GM18867 (cell line): ENCODE data around the gene LYZ.
A peak's percentile ranks its signal among the peaks of the same experiment; 100 is the strongest.
"Not testable (repeated sequence)": the region's sequence is repeated elsewhere in the genome, so short reads cannot be mapped to it uniquely, and the experiment has no call there.

ENCODE experiments used
- ATAC-seq: cut with Tn5 transposase; IDR thresholded peaks from one replicate; pipeline ENCODE4 v1.9.1; 2021; ENCODE audit warnings: mild to moderate bottlenecking, moderate library complexity; ENCODE audit not compliant: unreplicated experiment

The LYZ gene

DNA sequence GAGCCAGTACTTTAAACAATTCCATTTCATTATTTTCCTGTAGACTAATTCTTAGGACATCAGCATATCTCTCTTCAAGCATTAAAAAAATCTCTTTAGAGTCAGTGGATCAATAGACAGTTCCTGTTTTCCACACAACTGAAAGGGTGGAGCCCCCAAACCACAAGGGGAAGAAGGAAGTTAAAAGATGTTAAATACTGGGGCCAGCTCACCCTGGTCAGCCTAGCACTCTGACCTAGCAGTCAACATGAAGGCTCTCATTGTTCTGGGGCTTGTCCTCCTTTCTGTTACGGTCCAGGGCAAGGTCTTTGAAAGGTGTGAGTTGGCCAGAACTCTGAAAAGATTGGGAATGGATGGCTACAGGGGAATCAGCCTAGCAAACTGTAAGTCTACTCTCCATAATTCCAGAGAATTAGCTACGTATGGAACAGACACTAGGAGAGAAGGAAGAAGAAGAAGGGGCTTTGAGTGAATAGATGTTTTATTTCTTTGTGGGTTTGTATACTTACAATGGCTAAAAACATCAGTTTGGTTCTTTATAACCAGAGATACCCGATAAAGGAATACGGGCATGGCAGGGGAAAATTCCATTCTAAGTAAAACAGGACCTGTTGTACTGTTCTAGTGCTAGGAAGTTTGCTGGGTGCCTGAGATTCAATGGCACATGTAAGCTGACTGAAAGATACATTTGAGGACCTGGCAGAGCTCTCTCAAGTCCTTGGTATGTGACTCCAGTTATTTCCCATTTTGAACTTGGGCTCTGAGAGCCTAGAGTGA, at the start of gene LYZ:
Gene LYZ (plus strand): TSS at position 220 of the 777 bp plus-strand sequence. CDS start 28 bp downstream, at position 248.
- ATAC-seq, result no peak

DNA sequence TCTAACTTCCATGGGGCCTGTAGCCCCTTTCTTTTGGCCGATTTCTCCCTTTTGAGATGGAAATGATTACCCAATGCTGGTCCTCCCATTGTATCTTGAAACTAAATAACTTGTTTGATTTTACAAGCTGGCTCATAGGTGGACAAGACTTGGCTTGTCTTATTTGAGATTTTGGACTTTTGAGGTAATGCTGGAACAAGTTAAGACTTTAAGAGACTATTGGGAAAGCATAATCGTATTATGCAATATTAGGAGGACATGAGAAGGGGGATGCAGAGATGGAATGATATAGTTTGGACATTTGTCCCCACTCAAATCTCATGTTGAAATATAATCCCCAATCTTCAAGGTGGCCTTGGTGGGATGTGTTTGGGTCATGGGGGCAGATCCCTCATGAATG, 49.2 kb upstream of the LYZ start:
- no peak for ATAC-seq

DNA sequence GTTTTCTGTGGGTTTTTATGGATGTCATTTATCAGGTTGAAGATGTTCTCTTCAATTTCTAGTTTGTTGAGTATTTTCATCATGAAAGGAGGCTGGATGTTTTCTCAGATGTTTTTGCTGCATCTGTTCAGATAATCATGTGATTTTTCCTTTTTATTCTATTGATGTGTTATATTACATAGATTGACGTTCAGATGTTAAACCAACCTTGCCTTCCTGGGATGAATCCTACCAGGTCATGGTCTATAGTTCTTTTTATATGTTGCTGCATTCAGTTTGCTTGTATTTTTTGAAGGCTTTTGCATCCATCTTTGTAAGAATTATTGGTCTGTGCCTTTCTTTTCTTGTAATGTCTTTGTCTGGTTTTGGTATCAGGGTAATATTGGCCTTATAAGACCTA, 43.9 kb upstream of the LYZ start:
- ATAC-seq, result no peak

DNA sequence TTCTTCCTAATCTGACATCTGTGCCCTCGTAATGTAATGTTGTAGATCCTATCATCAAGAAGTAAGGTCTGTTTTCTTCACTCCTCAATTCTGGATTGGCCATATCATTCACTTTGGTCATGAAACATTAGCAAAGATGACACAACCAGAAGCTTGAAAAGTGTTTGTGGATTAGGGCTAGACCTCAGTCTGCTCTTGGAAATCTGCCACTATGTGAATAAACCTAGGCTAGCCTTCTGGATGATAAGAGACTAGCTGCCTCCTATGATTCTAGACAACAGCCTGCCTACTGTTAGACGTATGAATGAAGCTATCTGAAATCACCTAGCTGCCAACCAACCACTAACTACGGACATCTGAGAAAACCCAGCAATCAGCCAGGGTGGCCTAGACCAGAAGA, 38.7 kb upstream of the LYZ start:
- ATAC-seq, result no peak

DNA sequence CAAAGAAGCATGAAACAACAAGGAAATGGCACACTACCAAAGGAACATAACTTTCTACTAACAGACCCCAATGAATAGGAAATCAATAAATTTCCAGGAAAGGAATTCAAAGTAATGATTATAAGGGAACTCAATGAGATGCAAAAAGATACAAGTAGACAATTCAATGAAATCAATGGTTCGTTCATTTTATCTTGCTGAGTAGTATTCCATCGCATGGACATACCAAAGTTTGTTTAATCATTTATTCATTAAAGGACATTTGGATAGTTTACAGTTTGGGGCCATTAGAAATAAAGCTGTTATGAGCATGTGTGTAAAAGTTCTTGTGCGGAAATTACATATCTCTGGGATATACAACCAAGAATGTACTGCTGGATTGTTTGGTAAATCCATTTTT, 35.0 kb upstream of the LYZ start:
- no peak for ATAC-seq

DNA sequence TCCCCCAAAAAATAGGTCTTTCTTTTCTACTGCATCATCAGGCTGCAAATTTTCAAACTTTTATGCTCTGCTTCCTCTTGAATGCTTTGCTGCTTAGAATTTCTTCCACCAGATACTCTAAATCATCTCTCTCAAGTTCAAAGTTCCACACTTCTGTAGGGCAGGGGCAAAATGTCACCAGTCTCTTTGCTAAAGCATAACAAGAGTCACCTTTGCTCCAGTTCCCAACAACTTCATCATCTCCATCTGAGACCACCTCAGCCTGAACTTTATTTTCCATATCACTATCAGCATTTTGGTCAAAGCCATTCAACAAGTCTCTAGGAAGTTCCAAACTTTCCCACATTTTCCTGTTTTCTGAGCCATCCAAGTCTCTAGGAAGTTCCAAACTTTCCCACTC, 31.4 kb upstream of the LYZ start:
- not testable (repeated sequence) for ATAC-seq

DNA sequence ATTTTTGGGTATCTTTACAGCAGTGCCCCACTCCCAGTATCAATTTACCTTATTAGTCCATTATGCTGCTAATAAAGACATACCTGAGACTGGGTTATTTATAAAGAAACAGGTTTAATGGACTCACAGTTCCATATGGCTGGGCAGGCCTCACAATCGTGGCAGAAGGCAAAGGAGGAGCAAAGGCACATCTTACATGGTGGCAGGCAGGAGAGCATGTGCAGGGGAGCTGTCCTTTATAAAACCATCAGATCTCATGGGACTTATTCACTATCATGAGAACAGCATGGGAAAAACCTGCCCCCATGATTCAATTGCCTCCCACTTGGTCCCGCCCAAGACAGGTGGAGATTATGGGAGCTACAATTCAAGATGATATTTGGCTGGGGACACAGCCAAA, 30.9 kb upstream of the LYZ start:
- ATAC-seq, result not testable (repeated sequence)

DNA sequence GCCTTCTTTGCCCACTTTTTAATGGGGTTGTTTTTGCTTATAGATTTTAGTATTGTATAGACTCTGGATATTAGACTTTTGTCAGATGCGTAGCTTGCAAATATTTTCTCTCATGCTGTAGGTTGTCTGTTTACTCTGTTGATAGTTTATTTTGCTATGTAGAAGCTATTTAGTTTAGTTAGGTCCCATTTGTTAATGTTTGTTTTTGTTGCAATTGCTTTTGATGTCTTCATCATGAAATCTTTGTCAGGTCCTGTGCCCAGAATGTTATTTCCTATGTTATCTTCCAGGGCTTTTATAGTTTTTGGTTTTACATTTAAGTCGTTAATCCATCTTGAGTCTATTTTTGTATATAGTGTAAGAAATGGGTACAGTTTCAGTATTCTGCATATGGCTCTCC, 30.0 kb upstream of the LYZ start:
- ATAC-seq, result no peak

DNA sequence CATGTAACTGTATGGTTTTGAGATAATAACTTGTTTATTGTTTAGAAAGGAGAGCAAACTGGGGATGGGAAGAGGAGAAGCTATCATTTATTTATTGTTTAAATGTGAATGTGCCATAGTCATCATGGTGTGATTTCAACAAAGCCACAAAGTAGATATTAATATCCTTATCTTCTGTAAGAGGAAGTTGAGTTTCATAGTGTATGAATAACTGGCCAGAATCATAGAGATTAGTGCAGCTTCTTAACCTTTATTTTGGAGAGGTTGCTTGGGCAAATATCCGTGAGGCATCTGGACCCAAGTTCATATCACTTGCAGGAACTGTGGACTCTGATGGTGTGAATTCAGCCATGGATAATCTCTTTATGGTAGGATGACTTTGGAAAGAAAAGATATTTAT, 26.8 kb upstream of the LYZ start:
- ATAC-seq, result no peak

DNA sequence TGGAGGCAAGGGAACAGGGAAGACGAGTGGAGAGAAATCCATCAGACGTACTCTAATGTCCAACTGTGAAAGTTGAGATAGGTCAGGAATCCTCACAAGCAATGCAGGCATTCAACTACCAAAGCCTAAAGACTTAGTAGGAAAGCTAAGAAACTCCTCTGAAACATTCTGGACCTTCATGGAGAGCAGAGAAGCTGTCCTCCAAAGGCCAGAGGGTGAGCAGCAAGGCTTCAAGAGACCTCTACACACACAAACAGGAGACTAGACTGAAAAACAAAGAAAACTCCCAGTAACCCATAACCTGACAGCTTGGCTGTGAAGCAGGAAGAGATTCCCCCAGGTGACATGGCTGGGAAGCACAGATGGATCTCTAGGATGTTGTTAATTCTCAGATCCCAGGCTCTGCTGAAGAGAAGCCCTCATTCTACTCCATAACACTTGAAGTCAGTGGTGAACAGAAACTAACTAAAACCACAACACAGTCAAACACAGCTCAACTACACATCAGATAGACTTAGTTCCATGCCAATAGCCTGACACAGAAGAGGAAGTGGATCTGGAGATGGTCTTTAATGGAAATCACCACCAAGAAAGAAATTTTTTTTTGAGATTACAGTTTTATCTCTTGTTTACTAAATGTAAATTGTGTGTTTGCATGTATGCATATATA, 23.2 kb upstream of the LYZ start:
- peak; percentile 81 for ATAC-seq

DNA sequence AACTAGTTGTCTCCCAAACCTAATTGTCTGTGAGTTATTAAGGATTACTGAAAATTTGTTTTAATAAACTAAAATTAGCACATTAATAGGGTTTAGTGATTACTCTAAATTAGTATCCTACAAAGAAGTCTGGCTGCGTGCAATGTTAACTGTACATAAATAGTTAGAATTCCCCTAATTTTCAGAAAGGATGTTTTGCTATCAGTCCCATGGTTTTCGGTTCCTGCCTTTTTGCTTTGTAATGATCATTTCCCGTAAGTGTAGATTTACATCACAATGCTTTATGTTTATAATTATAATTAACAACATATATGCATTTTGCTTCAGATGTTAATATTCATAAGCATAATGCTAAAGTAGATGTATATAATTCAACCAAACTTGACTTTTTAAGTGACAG, 19.8 kb upstream of the LYZ start:
- no peak for ATAC-seq

DNA sequence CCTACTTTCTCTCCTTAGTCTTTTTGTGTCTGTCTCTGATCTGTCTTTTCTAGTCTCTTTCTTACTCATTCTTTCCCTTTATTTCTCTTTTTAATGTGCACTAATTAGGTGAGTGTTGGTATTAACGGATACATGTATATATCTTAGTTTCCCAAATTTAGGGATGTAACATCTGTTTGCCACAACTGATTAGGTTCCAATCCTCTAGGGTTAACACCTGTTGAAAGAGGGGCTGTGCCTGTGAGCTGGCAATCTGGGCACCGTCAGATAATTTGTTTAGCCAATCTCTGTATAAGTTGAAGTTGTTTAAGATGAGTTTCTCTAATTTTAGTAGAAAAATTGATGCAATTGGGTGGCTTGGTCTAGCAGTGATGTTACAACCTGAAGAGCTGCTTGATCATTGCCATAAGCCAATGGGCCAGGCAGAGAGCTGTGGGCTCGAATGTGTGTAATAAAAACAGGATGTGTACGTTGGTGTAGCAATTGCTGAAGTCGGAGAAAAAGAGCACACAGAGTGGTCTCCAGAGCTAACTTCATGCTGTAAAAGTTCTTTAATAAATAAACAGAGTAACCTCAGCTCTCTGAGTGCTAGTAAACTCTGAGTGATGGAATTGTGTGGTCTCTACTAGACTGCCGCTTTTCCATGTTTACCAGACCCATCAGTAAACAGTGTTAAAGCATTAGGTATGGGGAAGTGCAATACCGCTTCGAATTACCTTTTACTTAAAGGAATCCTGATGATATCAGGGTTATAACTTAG, 18.3 kb upstream of the LYZ start:
- no peak for ATAC-seq

DNA sequence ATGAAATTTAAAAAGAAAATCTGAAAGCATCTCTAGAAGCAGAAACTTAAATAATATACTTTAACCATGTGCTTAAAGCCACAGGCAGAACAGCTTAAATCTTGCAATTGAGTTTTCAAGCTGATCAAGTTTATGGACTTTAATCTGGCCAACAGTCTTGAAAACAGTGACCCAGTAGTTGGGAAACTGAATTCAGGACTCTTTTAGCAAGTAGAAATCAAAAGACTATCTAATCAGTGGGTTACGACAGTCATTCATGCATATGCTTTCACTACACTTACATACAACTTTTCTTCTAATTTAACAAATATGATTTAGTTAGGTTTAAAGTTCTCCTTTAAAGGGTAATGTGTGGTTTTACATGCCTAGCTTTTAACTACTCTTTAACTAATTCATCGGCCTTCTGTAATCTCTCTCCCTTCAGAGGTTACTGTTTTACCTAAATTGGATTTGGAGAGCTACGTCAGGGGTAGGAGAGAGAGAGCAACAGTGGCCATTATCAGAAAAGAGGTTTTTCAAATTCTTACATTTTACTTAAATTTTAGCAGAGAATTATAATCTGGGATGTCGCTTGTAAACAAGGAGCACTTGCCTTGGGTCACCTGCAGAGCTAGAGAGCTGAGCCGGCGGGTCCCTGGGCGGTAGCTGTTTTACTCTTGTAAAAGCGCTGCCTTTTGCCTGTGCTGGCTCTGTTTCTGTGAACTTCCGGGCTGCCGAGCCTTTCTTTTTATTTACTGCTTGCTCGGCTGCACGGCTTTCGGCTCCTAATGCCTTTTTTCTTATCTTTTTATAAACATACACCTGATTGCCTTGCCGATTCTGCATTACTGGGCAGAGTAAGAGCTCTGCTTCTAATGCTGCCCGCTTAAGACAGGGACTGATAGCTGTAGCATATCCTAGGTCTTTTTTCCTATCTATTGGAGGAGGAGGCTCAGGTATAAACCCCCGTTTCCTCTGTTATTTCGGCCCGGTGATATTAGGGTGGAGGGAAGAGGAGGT, 17.4 kb upstream of the LYZ start:
- peak; percentile 81 for ATAC-seq

DNA sequence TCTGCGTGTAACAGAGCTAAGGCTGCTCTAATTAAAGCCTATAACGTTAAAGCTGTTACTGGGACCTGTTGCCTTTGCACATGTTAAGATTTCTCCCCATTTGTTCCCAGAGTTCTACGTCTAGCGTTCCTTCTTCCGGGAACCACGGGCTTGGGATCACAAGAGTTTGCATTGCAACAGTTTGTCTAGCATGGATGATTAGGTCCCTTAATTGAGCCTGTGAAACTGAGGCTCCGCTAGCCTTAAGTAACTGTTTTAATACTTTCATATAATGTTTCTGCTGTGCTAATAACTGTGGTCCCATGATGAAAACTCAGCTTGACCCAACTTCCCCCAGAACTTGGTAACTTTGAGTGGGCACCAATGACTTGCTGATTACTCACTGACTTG, 16.7 kb upstream of the LYZ start:
- ATAC-seq, result no peak

DNA sequence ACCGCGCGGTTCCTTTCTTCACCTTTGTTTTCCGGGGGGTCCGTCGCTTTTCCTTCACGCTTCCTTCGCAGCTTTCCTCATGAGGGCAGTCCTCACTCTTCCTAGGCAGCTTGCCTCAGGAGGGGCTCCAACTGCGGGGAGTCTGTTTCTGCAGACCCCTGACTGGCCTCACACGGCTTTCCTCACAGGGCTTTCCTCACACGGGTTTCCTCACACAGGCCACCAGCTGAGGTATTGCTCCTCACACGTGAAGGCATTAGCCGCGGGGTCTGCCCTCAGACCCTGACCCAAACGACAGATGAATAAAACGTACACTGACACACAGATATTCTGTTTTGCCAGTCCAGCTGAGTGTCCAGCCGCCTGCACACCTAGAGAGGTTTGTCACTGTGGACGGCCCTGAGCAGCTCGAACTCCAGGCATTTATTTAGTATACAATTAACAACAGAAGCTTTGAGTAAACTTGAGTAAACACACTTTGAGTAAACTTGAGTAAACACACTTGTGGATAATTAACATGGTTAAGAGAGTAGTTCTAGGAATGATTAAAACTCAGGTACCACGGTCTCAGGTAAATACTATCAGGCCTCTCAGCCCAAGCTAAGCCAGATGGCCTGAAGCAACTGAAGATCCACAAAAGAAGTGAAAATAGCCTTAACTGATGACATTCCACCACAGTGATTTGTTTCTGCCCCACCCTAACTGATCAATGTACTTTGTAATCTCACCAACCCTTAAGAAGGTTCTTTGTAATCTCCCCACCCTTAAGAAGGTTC, 16.1 kb upstream of the LYZ start:
- no peak for ATAC-seq

DNA sequence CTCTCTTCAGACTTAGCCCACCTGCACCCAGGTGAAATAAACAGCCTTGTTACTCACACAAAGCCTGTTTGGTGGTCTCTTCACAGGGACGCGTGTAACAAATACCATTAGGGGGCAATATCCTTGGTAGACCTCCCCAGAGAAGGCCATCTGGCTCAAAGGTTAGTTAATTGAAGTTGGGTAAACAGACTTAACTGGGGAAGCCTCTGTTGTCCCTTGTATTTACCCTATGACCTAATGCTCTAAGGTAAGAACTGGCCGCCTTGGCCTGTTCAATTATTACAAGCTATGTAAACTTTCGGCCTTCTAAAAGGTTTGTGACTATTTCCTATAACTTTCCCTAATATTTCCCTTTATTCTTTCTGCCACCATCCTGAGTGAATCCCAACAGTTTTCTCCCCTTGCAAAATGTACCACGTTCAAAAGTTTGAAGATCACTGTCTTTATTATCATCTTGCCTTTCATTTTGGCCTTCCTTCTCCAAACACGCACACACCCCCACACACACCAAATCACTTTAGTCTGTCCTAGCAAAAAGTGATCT, 15.3 kb upstream of the LYZ start:
- no peak for ATAC-seq

DNA sequence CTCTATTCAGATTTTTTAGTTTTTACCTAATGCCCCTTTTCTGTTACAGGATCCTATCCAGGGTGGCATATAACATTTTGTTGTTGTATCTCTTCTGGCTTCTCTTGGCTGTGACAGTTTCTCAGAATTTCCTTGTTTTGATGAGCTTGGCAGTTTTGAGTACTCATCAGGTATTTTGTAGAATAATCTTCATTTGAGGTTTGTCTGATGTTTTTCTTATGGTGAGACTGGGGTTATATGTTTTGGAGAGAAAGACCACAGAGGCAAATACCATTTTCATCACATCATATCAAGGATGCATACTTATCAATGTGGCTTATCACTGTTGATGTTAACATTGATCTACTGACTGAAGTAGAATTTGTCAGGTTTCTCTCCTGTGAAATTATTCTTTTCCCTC, 14.0 kb upstream of the LYZ start:
- ATAC-seq, result no peak

DNA sequence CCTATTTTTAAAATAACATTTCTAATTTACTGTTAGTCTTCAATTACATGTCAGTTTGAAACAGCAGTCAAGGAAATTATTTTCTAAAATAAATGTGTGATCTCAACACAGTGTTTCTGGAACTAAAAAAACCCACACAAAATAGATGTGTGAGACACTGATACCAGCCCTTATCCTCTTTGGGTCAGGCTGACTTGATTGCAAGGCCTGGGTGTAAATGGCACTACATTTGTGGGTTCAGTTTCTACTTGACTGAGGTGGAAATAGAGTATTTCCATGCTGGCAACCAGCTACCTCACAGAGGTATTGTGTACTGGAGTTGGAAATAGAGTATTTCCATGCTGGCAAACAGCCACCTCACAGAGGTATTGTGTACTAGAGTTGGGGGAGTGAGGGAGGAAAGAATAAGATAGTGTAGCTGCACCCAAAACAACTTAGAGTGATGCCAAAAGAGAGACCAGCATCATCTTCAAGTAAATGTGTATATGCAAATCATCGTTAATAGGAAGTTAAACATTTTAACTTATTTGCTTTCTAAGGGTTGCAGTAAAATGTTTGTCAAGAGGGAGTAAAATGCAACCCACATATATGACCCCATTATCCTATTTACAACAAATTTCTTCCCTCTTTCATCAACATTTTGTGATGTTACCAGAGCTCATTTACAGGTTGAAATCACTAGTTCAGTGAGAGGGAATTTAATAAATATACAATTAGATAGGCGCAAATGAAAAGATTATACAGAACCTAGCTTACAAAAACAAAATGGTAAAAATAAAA, 10.7 kb upstream of the LYZ start:
- peak; percentile 69 for ATAC-seq
